GM19099 (cell line): ENCODE measurements around the gene SCARF2.

Experiments
- POLR2A ChIP-seq: IDR thresholded peaks from 3 replicates; pipeline ENCODE4 v1.6.1; 2011; ENCODE audit warnings: low read depth; ENCODE audit not compliant: insufficient read length; ENCODE audit errors: extremely low read depth

Gene SCARF2

GRCh38 chr22:20386336-20386735 lies 51.3 kb downstream of the SCARF2 start:
- no peak for TF ChIP-seq POLR2A

GRCh38 chr22:20384865-20385264 lies 52.8 kb downstream of the SCARF2 start:
- TF ChIP-seq POLR2A = no peak

GRCh38 chr22:20384171-20384570 lies 53.5 kb downstream of the SCARF2 start:
- no peak for TF ChIP-seq POLR2A

GRCh38 chr22:20383538-20383937 lies 54.1 kb downstream of the SCARF2 start:
- no peak for TF ChIP-seq POLR2A

- TF ChIP-seq POLR2A = no peak
Measured at GRCh38 chr22:20380486-20380885, 57.1 kb downstream of the SCARF2 start.

GRCh38 chr22:20378110-20378509 lies 59.5 kb downstream of the SCARF2 start:
- no peak for TF ChIP-seq POLR2A
